Measurements from ENCODE around the gene ANKK1. TPM values are rescaled to one million over a fixed set of nuclear protein-coding genes. Genes with fewer than 3 reads are reported as not detected.

ANKK1 gene
- total RNA-seq, 2 donors from 2014 or later: 0.10 to 0.32 TPM

- no peak for TF ChIP-seq CTCF (IDR thresholded peaks at IDR 0.05)
- no peaks in the 10 kb centered on the region for H3K36me3 ChIP-seq
- no peaks in the 10 kb centered on the region for H3K9me3 ChIP-seq
- no peaks in the 10 kb centered on the region for H3K4me1 ChIP-seq
- H3K27ac ChIP-seq: no peak overlapping the region
- no peak overlapping the region for H3K4me3 ChIP-seq
- no peak for DNase-seq
- peaks cover 6% of the 10 kb centered on the region for H3K27me3 ChIP-seq
- no peak overlapping the region for H3K9ac ChIP-seq (ENCODE audit: low read depth in 2 of 2, low read length in 2 of 2)
- intact Hi-C loops (cut with DNase I): no loop called here
Observed at GRCh38 chr11:113385749-113386148, 1.8 kb upstream of the ANKK1 start.

DNA sequence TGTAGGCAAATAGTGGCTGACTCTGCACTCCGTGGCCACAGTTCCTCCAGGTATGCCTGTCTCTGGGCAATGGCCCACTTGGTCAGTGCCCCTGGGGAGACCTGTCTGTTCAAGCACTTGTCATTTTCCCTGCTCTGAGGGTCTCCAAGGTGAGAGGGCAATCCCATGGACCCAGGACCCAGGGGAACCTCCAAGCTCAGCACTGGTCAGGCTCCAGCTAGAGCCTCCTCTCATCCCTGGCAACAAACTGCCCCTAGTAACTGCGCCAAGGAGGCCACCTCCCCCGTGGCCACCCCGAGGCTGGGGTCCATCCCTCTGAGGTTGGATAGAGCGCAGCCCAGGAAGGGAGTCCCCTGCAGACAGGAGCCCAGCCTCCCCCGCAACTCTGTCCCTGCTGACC lies 713 bp upstream of the ANKK1 start:
- TF ChIP-seq CTCF (IDR thresholded peaks at IDR 0.05): no peak

GRCh38 chr11:113389272-113389671 lies 1.7 kb downstream of the ANKK1 start:
- Histone ChIP-seq H3K27me3 (peaks cover 6% of the 10 kb centered on the region), H3K4me1 (no peaks in the 10 kb centered on the region), H3K9me3 (no peaks in the 10 kb centered on the region), H3K36me3 (no peaks in the 10 kb centered on the region), H3K27ac (no peak overlapping the region), H3K4me3 (no peak overlapping the region), H3K9ac (ENCODE audit: low read depth in 2 of 2, low read length in 2 of 2) (no peak overlapping the region)
- no peak for DNase-seq
- intact Hi-C loops (cut with DNase I): no loop called here
- no peak for TF ChIP-seq CTCF (IDR thresholded peaks at IDR 0.05)

More for the DNA sequence above, 713 bp upstream of the ANKK1 start:
- Histone ChIP-seq H3K36me3 (no peaks in the 10 kb centered on the region), H3K9ac (ENCODE audit: low read depth in 2 of 2, low read length in 2 of 2) (no peak overlapping the region), H3K4me1 (no peaks in the 10 kb centered on the region), H3K4me3 (no peak overlapping the region), H3K27ac (no peak overlapping the region), H3K9me3 (no peaks in the 10 kb centered on the region), H3K27me3 (peaks cover 6% of the 10 kb centered on the region)
- no peak for DNase-seq
- intact Hi-C loops (cut with DNase I): no loop called here

GRCh38 chr11:113392236-113392921 lies 4.8 kb downstream of the ANKK1 start:
- Histone ChIP-seq H3K9ac (ENCODE audit: low read depth in 2 of 2, low read length in 2 of 2) (no peak overlapping the region), H3K27ac (no peak overlapping the region), H3K9me3 (no peaks in the 10 kb centered on the region), H3K27me3 (peaks cover 6% of the 10 kb centered on the region), H3K36me3 (no peaks in the 10 kb centered on the region), H3K4me3 (no peak overlapping the region), H3K4me1 (no peaks in the 10 kb centered on the region)
- no peak for DNase-seq
- intact Hi-C loops (cut with DNase I): no loop called here
- TF ChIP-seq CTCF (IDR thresholded peaks at IDR 0.05): no peak

DNA sequence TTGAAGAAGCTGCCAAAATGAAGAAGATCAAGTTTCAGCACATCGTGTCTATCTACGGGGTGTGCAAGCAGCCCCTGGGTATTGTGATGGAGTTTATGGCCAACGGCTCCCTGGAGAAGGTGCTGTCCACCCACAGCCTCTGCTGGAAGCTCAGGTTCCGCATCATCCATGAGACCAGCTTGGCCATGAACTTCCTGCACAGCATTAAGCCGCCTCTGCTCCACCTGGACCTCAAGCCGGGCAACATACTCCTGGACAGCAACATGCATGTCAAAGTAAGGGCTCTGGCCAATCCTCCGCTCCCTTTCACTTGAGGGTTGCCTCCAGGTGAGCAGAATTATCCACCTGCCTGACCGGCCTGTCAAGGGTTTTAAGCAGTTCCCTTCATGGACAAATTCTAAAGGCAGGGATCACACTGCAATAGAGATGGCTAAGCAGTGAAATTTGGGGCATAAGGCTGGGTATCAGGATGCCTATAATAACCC lies 6.0 kb downstream of the ANKK1 start:
- H3K9me3 ChIP-seq: no peaks in the 10 kb centered on the region
- no peak for DNase-seq
- H3K27me3 ChIP-seq: no peaks in the 10 kb centered on the region
- H3K27ac ChIP-seq: no peak overlapping the region
- H3K4me3 ChIP-seq: no peak overlapping the region
- H3K4me1 ChIP-seq: no peaks in the 10 kb centered on the region
- no peak overlapping the region for H3K9ac ChIP-seq (ENCODE audit: low read depth in 2 of 2, low read length in 2 of 2)
- no peak for TF ChIP-seq CTCF (IDR thresholded peaks at IDR 0.05)
- no peaks in the 10 kb centered on the region for H3K36me3 ChIP-seq
- intact Hi-C loops (cut with DNase I): no loop called here

Data from colonic mucosa (tissue), 4 donors.